GM12892 (cell line): ENCODE data around the gene ZYG11A.

ENCODE experiments used
- POLR2A ChIP-seq: IDR thresholded peaks from 2 replicates; pipeline ENCODE4 v1.6.1; 2011; ENCODE audit warnings: low read depth, low read length, control low read depth
- POLR2AphosphoS5 ChIP-seq: IDR thresholded peaks from 2 replicates; pipeline ENCODE4 v1.6.1; 2011; ENCODE audit warnings: low read depth, low read length, control low read depth
- TAF1 ChIP-seq: IDR thresholded peaks from 2 replicates; pipeline ENCODE4 v1.6.1; 2011; ENCODE audit warnings: low read depth, mild to moderate bottlenecking, control low read depth, low read length, borderline replicate concordance

DNA sequence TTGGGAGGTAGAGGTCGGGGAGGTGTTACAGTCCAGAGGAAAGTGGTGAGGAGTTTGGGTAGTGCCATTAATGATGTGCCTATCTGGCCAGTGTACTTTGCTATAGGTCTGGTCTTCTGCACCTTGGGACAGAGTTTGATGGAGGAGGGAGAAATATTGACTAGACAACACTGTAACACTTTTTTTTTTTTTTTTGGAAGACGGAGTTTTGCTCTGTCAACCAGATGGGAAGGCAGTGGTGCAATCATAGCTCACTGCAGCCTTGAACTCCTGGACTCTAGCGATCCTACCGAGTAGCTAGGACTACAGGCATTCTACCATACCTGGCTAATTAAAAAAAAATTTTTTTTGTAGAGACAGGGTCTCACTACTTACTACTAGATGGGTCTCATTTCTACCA, 86.5 kb downstream of the ZYG11A start:
- no peak for TF ChIP-seq TAF1
- no peak for TF ChIP-seq POLR2AphosphoS5
- no peak for TF ChIP-seq POLR2A
